HG03378 (cell line): ENCODE results near the gene LMBR1L.
"Not testable (repeated sequence)": the region's sequence is repeated elsewhere in the genome, so short reads cannot be mapped to it uniquely, and the experiment has no call there.

Experiments used
- ATAC-seq: cut with Tn5 transposase; IDR thresholded peaks from one replicate; pipeline ENCODE4 v1.9.1; 2021; ENCODE audit warnings: mild to moderate bottlenecking, moderate library complexity; ENCODE audit not compliant: unreplicated experiment

Gene LMBR1L

GRCh38 chr12:49088932-49089330 is 21.7 kb downstream of the LMBR1L start:
- no peak for ATAC-seq

DNA sequence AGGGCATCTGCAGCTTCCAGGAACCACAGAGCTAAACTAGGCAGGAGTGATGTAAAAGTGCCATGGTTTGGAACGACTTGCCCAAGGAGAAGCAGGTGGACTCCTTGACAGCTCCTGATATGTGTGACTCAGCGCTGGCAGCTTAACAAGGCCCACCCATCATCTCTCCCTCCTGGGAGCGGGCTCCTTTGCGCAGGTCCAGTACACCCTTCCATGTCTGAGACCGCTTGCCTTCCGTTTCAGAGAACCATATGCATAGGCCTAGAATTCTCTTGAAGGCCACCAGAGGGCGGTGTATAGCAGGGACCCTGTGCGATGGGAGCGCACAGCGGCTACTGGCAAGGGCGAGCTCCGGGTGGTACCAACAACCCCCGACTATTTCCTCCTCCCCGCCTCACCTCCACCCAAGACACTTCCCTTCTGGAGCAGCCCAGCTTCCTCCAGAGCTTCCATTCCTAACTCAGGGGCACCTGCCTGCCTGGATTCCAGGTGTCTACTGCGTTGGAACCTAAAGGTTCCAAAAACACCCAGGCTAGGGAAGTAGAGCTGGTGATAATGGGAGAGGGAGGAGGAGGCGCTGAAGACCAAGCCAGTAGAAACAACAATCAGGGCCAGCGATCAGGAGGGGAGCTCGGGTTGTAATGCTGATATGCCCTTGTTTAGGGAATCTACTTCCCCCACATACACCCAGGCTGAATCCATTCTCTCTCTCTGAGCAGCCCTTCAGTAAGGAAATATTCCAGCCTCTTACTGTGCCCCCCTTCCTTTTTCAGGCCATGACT is 22.3 kb downstream of the LMBR1L start:
- peak; percentile 72 for ATAC-seq

DNA sequence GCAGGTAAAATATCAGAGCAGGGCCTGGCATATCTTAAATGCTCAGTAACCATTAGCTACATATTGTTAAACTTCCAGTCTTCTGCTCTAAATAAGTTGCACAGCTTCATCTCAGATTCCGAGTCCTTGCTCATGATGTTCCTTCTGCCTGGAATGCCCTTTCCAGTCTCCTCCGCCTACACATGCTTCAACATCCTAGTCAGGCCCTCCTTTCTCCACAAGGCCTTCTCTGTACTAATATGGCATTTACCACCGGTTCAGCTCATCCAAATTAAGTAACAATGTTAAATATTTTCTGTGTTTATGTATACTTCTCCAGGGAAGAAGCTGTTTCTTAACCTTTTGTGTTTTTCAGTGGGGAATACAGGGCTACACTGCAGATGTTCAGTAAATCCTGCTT is 24.5 kb downstream of the LMBR1L start:
- ATAC-seq: no peak

GRCh38 chr12:49084438-49084837 is 26.2 kb downstream of the LMBR1L start:
- no peak for ATAC-seq

- ATAC-seq: no peak
Measured at GRCh38 chr12:49079793-49080192, 30.9 kb downstream of the LMBR1L start.

GRCh38 chr12:49070971-49071370 is 39.7 kb downstream of the LMBR1L start:
- ATAC-seq: no peak

- peak; percentile 94 for ATAC-seq
Measured at GRCh38 chr12:49069507-49070346, 40.9 kb downstream of the LMBR1L start, which contains the start of gene RHEBL1. TSS of gene RHEBL1 (minus strand) at chr12:49069979. CDS start at chr12:49069785, 194 bp downstream.

GRCh38 chr12:49068879-49069506 is 41.7 kb downstream of the LMBR1L start:
- ATAC-seq: no peak

- ATAC-seq: no peak
Measured at GRCh38 chr12:49066120-49066519, 44.5 kb downstream of the LMBR1L start.

GRCh38 chr12:49064767-49065152 is 45.9 kb downstream of the LMBR1L start:
- no peak for ATAC-seq

DNA sequence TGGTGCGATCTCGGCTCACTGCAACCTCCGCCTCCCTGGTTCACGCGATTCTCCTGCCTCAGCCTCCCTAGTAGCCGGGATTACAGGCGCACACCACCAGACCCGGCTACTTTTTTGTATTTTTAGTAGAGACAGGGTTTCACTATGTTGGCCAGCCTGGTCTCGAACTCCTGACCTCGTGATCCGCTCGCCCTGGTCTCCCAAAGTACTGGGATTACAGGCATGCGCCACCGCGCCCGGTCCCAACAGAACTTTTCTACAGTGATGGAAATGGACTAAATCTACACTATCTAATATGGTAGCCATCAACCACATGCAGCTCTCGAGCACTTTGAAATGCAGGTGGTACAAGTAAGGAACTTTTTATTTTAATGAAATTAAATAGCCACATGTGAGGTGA is 48.7 kb downstream of the LMBR1L start:
- ATAC-seq: not testable (repeated sequence)

DNA sequence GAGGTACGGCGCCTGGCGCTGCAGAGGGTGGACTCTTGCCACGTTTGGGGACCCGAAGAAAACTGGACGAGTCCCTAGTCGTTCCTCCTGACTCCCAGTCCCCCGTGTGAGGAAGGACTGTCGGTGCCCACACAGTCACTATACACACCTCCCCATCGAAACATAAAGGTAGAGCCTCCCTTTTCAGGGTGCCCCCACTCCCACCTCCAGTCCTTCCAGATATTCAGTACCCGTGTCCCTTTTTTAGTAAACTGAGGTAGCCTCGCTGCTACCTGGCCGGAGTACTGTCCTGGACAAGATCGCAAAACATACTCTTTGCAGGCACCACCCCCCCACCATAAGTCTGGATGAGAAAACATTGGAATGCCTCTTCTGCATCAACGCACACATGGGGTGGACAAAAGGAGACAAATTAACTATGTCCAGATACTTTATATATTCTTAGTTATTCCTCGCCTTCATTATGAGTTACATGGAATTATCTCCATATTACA is 49.4 kb downstream of the LMBR1L start:
- ATAC-seq: no peak

GRCh38 chr12:49060237-49061156 is 50.1 kb downstream of the LMBR1L start, which contains the start of gene KMT2D:
TSS of gene KMT2D (minus strand) at chr12:49060794. CDS start at chr12:49055324, 5,470 bp downstream.
- ATAC-seq: no peak

GRCh38 chr12:49059299-49060171 is 51.1 kb downstream of the LMBR1L start:
- ATAC-seq: no peak

- ATAC-seq: no peak
Measured at GRCh38 chr12:49059045-49059298, 51.7 kb downstream of the LMBR1L start.

GRCh38 chr12:49058366-49059044 is 52.1 kb downstream of the LMBR1L start:
- no peak for ATAC-seq

GRCh38 chr12:49057888-49058287 is 52.8 kb downstream of the LMBR1L start:
- ATAC-seq: no peak

DNA sequence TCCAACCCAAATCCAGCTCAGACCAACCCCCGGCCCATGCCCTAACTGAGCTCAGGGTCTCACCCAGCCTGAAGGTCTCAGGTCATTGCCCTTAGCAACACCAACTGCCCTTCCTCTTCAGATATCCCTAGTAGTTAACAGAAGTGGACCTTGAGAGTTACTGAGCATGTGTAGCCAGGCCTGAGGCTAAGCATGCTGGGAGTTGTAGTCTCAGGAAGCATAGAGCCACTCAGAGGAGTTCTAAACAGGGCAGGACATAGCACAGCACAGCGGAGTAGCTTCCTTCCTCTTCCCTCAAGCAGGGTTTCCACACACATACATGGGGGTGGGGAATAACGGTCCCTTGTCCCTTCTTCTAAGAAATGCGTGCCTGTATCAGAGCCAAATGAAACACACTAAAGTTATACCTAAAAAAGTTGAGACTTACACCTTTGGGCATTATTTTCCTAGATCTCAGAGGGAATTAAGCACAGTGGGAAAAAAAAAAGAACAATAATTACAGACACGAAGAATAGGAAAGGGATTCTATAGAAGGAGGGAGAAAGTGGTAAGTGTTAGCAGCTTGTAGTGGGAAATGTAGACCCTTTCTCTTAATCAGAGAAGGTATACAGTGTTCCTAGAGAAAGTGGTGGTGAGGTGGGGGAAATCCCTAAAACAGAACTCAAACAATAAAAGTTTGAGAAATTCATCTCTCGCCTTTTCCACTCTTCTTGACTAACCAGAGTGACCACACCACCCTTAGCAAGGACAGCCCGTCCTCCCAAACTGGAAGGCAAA is 54.5 kb downstream of the LMBR1L start:
- peak; percentile 77 for ATAC-seq
